GM19328 (cell line): ENCODE data around the gene PLCD3.
A peak's percentile ranks its signal among the peaks of the same experiment; 100 is the strongest.
"Not testable (repeated sequence)": the region's sequence is repeated elsewhere in the genome, so short reads cannot be mapped to it uniquely, and the experiment has no call there.

Source experiments
- ATAC-seq: cut with Tn5 transposase; IDR thresholded peaks from one replicate; pipeline ENCODE4 v1.9.1; 2021; ENCODE audit warnings: mild to moderate bottlenecking, moderate library complexity; ENCODE audit not compliant: unreplicated experiment

PLCD3 gene

GRCh38 chr17:45135192-45135977, 3.1 kb upstream of the PLCD3 start, which contains the start of gene ACBD4:
Gene ACBD4, plus strand, starts transcription at chr17:45135687. Its CDS starts 458 bp downstream, at chr17:45136145.
- ATAC-seq: peak; percentile 72

- no peak for ATAC-seq
Observed at GRCh38 chr17:45132572-45133463, 503 bp upstream of the PLCD3 start.

GRCh38 chr17:45131616-45132319, 547 bp downstream of the PLCD3 start:
- ATAC-seq: no peak

- no peak for ATAC-seq
Observed at GRCh38 chr17:45130681-45131615, 1.4 kb downstream of the PLCD3 start.

- no peak for ATAC-seq
Observed at GRCh38 chr17:45129940-45130680, 2.2 kb downstream of the PLCD3 start.

- ATAC-seq: no peak
Observed at GRCh38 chr17:45129426-45129939, 2.8 kb downstream of the PLCD3 start.

GRCh38 chr17:45128989-45129388, 3.3 kb downstream of the PLCD3 start:
- no peak for ATAC-seq

GRCh38 chr17:45128331-45128730, 4.0 kb downstream of the PLCD3 start:
- no peak for ATAC-seq

GRCh38 chr17:45127548-45128300, 4.6 kb downstream of the PLCD3 start:
- no peak for ATAC-seq

GRCh38 chr17:45127207-45127547, 5.1 kb downstream of the PLCD3 start:
- no peak for ATAC-seq

- no peak for ATAC-seq
Observed at GRCh38 chr17:45125509-45125908, 6.8 kb downstream of the PLCD3 start.

GRCh38 chr17:45124797-45125122, 7.6 kb downstream of the PLCD3 start:
- ATAC-seq: not testable (repeated sequence)

- ATAC-seq: no peak
Observed at GRCh38 chr17:45123930-45124796, 8.2 kb downstream of the PLCD3 start.

GRCh38 chr17:45123076-45123770, 9.1 kb downstream of the PLCD3 start:
- no peak for ATAC-seq

GRCh38 chr17:45121055-45121454, 11.3 kb downstream of the PLCD3 start:
- ATAC-seq: no peak

GRCh38 chr17:45120558-45120957, 11.8 kb downstream of the PLCD3 start:
- ATAC-seq: no peak

GRCh38 chr17:45119964-45120363, 12.4 kb downstream of the PLCD3 start:
- no peak for ATAC-seq
